ENCODE results near the gene HSD17B11. TPM values are rescaled to one million over a fixed set of nuclear protein-coding genes. Genes with fewer than 3 reads are reported as not detected.

Gene HSD17B11
- total and polyA plus RNA-seq, 11 donors, result 6.6 to 28.0 (median 15.8) TPM

- Histone ChIP-seq H3K27me3 (no peaks in the 10 kb centered on the region), H3K9me3 (peaks cover 0 to 13% (median 0%) of the 10 kb centered on the region in 12 donors), H3K4me3 (no peak overlapping the region), H3K4me1 (no peaks in the 10 kb centered on the region), H3K36me3 (no peaks in the 10 kb centered on the region), H3K27ac (no peak overlapping the region)
- TF ChIP-seq POLR2A (IDR thresholded peaks at IDR 0.05), result no peak
- TF ChIP-seq, protein P1, sequence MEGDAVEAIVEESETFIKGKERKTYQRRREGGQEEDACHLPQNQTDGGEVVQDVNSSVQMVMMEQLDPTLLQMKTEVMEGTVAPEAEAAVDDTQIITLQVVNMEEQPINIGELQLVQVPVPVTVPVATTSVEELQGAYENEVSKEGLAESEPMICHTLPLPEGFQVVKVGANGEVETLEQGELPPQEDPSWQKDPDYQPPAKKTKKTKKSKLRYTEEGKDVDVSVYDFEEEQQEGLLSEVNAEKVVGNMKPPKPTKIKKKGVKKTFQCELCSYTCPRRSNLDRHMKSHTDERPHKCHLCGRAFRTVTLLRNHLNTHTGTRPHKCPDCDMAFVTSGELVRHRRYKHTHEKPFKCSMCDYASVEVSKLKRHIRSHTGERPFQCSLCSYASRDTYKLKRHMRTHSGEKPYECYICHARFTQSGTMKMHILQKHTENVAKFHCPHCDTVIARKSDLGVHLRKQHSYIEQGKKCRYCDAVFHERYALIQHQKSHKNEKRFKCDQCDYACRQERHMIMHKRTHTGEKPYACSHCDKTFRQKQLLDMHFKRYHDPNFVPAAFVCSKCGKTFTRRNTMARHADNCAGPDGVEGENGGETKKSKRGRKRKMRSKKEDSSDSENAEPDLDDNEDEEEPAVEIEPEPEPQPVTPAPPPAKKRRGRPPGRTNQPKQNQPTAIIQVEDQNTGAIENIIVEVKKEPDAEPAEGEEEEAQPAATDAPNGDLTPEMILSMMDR (IDR thresholded peaks at IDR 0.05), result no peak
- intact Hi-C loops (cut with DNase I), result loop anchor here in 1 of 10 donors (10.0 kb wide), 1 partner anchor 52 kb away; no protein-coding TSS in a partner anchor
- DNase-seq (no peak), ATAC-seq (no peak)
- 76 to 82% (median 78%) methylated on average over 3 of the region's 3 CpGs for WGBS, 4 donors
Measured at GRCh38 chr4:87326460-87326859, 64.5 kb downstream of the HSD17B11 start.

DNA sequence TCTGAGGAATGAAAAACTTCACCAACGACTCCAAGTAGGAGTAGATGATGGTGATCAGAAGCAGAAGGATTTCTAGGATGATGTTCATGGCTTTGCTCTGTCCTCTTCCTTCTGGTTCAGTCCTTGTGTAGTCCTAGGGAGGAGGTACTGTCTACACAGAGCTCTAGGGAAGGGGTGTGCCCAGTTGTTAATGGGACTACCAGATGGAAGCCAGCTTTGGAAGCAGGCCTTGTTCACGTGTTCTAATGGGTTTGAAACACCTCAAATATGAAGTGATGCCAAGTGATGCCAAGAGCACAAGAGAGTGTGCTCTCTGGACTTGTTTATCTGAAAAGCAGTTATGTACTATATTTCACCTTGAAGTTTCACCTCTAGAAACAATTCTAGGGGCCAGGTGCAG is 68.2 kb downstream of the HSD17B11 start, which contains the start of gene HSD17B13:
Gene HSD17B13, minus strand, starts transcription at position 129 of the 400 bp plus-strand sequence. Its CDS starts 41 bp downstream, at position 88.
- ATAC-seq, result no peak
- intact Hi-C loops (cut with DNase I), result loop anchor here in 1 of 10 donors (10.0 kb wide), 1 partner anchor 48 kb away; no protein-coding TSS in a partner anchor

DNA sequence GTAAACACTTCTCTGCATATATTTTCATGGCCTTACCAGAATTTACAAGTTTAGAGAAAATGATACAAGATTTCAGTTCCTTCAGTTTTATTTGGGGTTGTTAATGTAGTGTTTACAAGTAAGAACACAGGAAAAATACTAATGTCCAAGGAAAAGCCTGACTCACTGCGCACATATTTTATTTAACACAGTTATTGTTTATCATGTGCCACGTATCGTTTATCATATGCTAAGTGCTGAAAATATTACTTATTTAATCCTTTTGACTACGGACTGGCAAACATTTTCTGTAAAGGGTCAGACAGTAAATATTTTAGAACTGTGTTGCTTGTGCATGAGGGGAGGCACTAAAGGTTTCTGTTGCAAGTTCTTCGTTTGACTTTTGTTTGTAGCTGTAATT is 69.1 kb downstream of the HSD17B11 start:
- 64 to 91% (median 85%) methylated on average over 5 of the region's 5 CpGs for WGBS, 4 donors
- intact Hi-C loops (cut with DNase I), result loop anchor here in 1 of 10 donors (10.0 kb wide), 1 partner anchor 47 kb away; no protein-coding TSS in a partner anchor
- H3K36me3 ChIP-seq, result no peaks in the 10 kb centered on the region
- ATAC-seq (no peak), DNase-seq (no peak)
- H3K4me3 ChIP-seq, result no peak overlapping the region
- no peaks in the 10 kb centered on the region for H3K27me3 ChIP-seq
- TF ChIP-seq, protein P1 (IDR thresholded peaks at IDR 0.05), result no peak
- TF ChIP-seq POLR2A (IDR thresholded peaks at IDR 0.05), result no peak
- no peak overlapping the region for H3K27ac ChIP-seq
- H3K4me1 ChIP-seq, result no peaks in the 10 kb centered on the region
- no peaks in the 10 kb centered on the region for H3K9me3 ChIP-seq

More for the DNA sequence above, 68.2 kb downstream of the HSD17B11 start, which contains the start of gene HSD17B13:
- Histone ChIP-seq H3K4me1 (no peaks in the 10 kb centered on the region), H3K4me3 (no peak within 1 kb of the TSS), H3K27me3 (no peaks in the 10 kb centered on the region), H3K36me3 (no peaks in the 10 kb centered on the region), H3K9me3 (no peaks in the 10 kb centered on the region), H3K27ac (no peak within 1 kb of the TSS)
- no peak for DNase-seq
- WGBS, 4 donors, result 43 to 63% (median 55%) methylated on average over 2 of the region's 2 CpGs
- TF ChIP-seq, protein P1 (IDR thresholded peaks at IDR 0.05), result no peak

DNA sequence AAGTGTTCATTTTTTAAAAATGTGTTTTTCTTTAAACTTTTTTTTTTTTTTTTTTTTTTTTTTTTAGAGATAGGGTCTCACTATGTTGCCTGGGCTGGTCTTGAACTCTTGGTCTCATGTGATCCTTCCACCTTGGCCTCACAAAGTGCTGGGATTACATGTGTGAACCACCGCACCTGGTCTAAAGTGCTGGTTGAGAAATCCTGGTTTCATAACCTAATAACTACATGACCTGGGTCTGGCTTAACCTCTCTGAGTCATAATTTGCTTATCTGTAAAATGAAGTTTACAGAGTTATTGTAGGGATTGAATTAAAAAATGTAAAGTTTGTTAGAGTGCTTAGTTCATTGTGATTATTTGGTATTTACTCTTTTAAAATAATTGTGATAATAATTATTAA is 73.5 kb downstream of the HSD17B11 start:
- peaks cover 0 to 13% (median 0%) of the 10 kb centered on the region in 12 donors for H3K4me1 ChIP-seq
- DNase-seq (no peak), ATAC-seq (no peak)
- no peak overlapping the region for H3K27ac ChIP-seq
- WGBS, 4 donors, result 55 to 100% (median 97%) methylated on average over 1 of the region's 1 CpG
- intact Hi-C loops (cut with DNase I), result no loop called here
- no peaks in the 10 kb centered on the region for H3K9me3 ChIP-seq
- no peak overlapping the region for H3K4me3 ChIP-seq
- no peaks in the 10 kb centered on the region for H3K27me3 ChIP-seq
- H3K36me3 ChIP-seq, result no peaks in the 10 kb centered on the region
- no peak for TF ChIP-seq POLR2A (IDR thresholded peaks at IDR 0.05)
- TF ChIP-seq, protein P1 (IDR thresholded peaks at IDR 0.05), result no peak
